Measurements from ENCODE around the gene HTR4.

The HTR4 gene

GRCh38 chr5:148607406-148607805 lies 46.9 kb downstream of the HTR4 start:
- DNase-seq (ENCODE audit: low read depth), result no peak

GRCh38 chr5:148606296-148606695 lies 48.0 kb downstream of the HTR4 start:
- no peak for DNase-seq (ENCODE audit: low read depth)

GRCh38 chr5:148599187-148599586 lies 55.1 kb downstream of the HTR4 start:
- no peak for DNase-seq (ENCODE audit: low read depth)

- no peak for DNase-seq (ENCODE audit: low read depth)
These were observed 58.6 kb downstream of the HTR4 start for GRCh38 chr5:148595697-148596096.

- no peak for DNase-seq (ENCODE audit: low read depth)
These were observed 67.5 kb downstream of the HTR4 start for GRCh38 chr5:148586796-148587195.

- DNase-seq (ENCODE audit: low read depth), result no peak
These were observed 68.3 kb downstream of the HTR4 start for GRCh38 chr5:148585988-148586387.

- DNase-seq (ENCODE audit: low read depth), result no peak
These were observed 70.2 kb downstream of the HTR4 start for GRCh38 chr5:148584103-148584502.

- DNase-seq (ENCODE audit: low read depth), result no peak
These were observed 70.8 kb downstream of the HTR4 start for GRCh38 chr5:148583421-148583965.

GRCh38 chr5:148574167-148574566 lies 80.2 kb downstream of the HTR4 start:
- DNase-seq (ENCODE audit: low read depth), result no peak

- no peak for DNase-seq (ENCODE audit: low read depth)
These were observed 81.0 kb downstream of the HTR4 start for GRCh38 chr5:148573374-148573773.

GRCh38 chr5:148569948-148570347 lies 84.4 kb downstream of the HTR4 start:
- DNase-seq (ENCODE audit: low read depth), result no peak

GRCh38 chr5:148565148-148565547 lies 89.2 kb downstream of the HTR4 start:
- no peak for DNase-seq (ENCODE audit: low read depth)

GRCh38 chr5:148563021-148563420 lies 91.3 kb downstream of the HTR4 start:
- no peak for DNase-seq (ENCODE audit: low read depth)

- no peak for DNase-seq (ENCODE audit: low read depth)
These were observed 92.5 kb downstream of the HTR4 start for GRCh38 chr5:148561801-148562311.

GRCh38 chr5:148559461-148559860 lies 94.9 kb downstream of the HTR4 start:
- DNase-seq (ENCODE audit: low read depth), result no peak

- no peak for DNase-seq (ENCODE audit: low read depth)
These were observed 95.4 kb downstream of the HTR4 start for GRCh38 chr5:148558892-148559291.

GRCh38 chr5:148556835-148557234 lies 97.5 kb downstream of the HTR4 start:
- DNase-seq (ENCODE audit: low read depth), result no peak

GRCh38 chr5:148554621-148555020 lies 99.7 kb downstream of the HTR4 start:
- DNase-seq (ENCODE audit: low read depth), result no peak

- no peak for DNase-seq (ENCODE audit: low read depth)
These were observed 110.6 kb downstream of the HTR4 start for GRCh38 chr5:148543727-148544126.

GRCh38 chr5:148542812-148543211 lies 111.5 kb downstream of the HTR4 start:
- no peak for DNase-seq (ENCODE audit: low read depth)

- DNase-seq (ENCODE audit: low read depth), result no peak
These were observed 113.1 kb downstream of the HTR4 start for GRCh38 chr5:148541054-148541835.

- DNase-seq (ENCODE audit: low read depth), result no peak
These were observed 113.7 kb downstream of the HTR4 start for GRCh38 chr5:148540647-148541046.

- DNase-seq (ENCODE audit: low read depth), result no peak
These were observed 114.5 kb downstream of the HTR4 start for GRCh38 chr5:148539851-148540250.

- DNase-seq (ENCODE audit: low read depth), result no peak
These were observed 119.1 kb downstream of the HTR4 start for GRCh38 chr5:148535190-148535589.

Measured in HS-27A (cell line).